Stimulated activated CD4-positive, alpha-beta T cell treated with anti-CD3 and anti-CD28 coated beads, Interleukin-4, amount 100 ng/mL, for 1 hour (primary cell): ENCODE measurements around the gene GPD1L.

Source experiments
- DNase-seq: peaks from one replicate; pipeline ENCODE4 v3.0.0-alpha.2; 2020

The GPD1L gene

DNA sequence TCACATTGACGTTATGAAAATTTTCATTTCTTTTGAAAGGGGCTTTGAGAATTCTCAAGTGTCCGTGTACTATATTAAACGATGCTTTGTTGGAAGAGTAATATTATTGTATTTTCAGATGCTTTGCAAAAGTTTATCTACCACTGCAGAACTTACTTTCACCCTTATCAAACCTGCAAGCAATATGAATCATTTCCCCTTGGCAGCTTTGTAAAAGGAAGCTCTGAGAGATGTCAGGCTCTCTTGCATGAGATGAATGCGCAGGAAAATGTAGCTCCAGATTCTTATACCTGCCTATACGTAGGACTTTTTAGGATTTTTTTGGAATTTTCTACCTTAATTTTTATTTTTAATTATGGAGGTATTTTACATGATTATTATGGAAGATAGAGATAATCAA lies 34.5 kb downstream of the GPD1L start:
- DNase-seq, result no peak

DNA sequence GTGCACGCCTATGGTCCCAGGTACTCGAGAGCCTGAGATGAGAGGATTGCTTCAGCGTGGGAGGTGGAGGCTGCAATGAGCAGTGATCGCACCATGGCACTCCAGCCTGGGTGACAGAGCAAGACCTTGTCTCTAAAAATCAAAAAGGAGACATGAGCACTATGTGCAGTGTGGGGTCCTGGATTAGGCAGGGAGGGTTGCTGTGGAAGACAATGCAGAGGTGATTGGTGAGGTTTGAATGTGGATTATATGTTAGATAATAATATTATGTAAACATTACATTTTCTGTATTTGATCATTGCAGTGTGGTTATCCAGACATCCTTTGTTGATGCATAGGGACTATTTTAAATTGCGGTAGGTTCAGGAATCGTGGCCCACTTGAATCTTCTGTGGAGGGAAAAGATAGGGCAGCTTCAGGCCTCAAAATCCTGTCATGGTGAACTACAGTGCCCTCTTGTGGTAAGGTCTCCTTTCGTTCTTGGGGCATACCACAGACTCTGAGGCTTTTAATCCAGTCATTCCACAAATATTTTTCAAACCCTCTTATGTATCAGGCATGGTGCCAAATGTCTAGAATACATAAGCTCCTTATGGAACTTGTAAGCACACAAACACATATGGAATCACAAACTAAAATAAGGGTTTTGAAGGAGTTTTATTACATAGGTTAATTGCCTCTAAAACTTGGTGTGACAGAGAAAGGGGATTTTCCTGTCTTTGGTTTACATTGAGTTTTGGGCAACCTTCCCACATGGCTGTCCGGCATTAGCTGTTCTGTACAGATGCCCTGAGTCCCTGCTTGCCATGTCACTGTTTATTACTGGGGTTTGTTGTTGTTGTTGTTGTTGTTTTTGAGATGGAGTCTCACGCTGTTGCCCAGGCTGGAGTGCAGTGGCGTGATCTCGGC lies 37.7 kb downstream of the GPD1L start:
- DNase-seq, result peak; percentile 15

GRCh38 chr3:32146746-32147211 lies 40.4 kb downstream of the GPD1L start:
- no peak for DNase-seq

- DNase-seq, result no peak
These were observed 41.1 kb downstream of the GPD1L start for GRCh38 chr3:32147509-32147908.

DNA sequence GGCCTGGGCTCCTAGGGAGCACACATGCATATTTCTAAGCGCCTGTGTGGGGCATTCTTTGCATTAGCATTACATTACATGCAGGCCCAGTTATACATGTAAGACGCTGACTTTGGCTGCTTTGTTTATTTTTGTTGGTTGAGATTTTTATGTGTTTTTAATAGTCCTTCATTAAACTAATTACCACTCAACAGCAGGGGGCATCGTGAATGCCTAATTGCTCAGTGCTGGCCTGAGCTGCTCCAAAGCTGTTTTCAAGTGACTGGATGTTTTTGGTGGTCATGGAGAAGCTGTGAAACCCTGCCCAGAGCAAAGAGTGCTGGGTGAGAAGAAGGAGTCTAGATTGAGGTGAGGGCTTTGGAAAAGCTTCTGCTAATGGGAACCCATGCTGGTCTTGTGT lies 41.5 kb downstream of the GPD1L start:
- no peak for DNase-seq

DNA sequence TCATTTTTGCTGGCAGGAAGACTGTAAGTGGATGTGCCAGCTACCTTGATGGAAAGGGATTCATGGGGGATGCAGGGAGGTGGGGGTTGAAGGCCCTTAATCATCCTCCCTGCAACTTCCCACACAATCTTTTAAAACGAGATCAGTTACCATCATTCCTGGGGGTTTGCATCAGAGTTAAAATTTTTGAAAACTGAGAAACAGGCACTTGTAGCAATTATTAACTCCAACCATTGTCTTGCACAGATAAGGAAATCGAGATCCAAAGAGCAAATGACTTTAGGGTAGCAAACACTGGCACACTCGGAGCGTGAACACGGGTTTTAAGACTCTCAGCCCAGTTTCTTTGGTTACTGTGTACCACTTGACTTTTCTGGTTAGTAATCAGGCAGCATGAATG lies 41.9 kb downstream of the GPD1L start:
- DNase-seq, result no peak

- DNase-seq, result no peak
These were observed 47.2 kb downstream of the GPD1L start for GRCh38 chr3:32153414-32154204.

GRCh38 chr3:32154205-32154579 lies 47.8 kb downstream of the GPD1L start:
- no peak for DNase-seq

DNA sequence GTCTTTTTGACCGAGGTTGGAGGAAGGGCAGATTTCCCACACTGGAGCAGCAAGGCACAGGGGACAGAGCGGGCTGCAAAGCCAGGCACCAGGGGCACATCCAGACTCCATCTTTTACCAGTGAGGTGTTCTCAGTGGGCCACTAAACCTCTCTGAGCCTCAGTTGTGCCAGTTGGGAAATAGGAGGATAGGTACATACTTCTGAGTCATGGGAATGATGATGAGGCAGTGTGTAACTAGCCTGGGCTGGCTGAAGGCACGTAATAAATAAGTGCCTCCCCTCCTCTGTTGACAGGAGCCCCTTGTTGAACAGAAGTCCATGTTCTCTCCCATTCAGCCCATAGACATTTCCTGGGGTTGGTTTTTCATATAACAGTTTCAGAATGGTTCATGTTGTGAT lies 48.7 kb downstream of the GPD1L start:
- DNase-seq, result no peak

DNA sequence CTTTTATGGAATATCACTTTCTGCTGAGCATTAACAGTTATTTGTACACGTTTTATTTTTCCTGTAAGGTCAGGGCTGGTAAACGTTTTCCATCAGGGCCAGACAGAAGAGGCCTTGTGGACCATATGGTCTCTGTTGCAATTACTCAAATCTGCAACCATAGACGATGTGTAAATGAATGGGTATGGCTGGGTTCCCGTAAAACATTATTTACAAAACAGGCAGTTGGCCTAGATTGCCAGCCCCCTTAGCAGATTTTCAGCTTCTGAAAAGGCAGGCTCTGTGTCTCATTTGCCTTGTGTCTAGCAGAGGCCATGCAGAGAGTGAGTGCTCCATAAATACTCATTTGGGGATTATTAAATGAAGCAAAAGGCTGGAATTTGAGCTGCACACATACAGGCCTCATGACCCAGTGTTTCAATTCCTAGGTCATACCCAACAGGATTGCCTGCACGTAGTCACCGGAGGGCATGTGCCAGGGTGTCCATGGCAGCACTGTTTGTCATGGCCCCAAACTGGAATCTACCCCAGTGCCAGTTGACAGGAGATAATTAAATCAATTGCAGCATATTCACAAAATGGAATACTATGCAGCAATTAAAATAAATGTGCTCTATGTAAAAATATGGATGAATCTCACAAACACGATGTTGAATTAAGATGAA lies 51.3 kb downstream of the GPD1L start:
- no peak for DNase-seq

- no peak for DNase-seq
These were observed 54.3 kb downstream of the GPD1L start for GRCh38 chr3:32160706-32161214.

- DNase-seq, result no peak
These were observed 59.0 kb downstream of the GPD1L start for GRCh38 chr3:32165442-32165841.

GRCh38 chr3:32166654-32167053 lies 60.2 kb downstream of the GPD1L start:
- no peak for DNase-seq

DNA sequence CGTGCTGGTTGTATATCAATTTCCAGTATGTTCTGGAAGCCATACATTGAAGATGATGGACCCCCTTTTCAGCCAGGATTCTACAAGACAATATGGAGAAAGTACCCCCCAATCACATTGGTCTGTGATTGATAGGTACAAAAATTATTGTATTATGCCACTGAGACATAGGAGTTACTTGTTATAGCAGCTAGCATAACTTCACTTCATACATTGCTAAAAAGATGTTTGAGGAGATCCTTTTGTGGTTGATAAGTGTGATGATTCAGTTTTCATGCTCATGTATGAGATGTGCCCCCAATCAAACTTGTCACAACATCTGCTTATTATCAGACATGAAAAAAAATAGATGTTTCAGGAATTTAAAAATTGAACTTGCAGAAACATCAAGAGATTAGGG lies 66.0 kb downstream of the GPD1L start:
- DNase-seq, result no peak

GRCh38 chr3:32175607-32176197 lies 69.3 kb downstream of the GPD1L start:
- peak; percentile 45 for DNase-seq

GRCh38 chr3:32176989-32177701 lies 70.7 kb downstream of the GPD1L start:
- peak; percentile 20 for DNase-seq

DNA sequence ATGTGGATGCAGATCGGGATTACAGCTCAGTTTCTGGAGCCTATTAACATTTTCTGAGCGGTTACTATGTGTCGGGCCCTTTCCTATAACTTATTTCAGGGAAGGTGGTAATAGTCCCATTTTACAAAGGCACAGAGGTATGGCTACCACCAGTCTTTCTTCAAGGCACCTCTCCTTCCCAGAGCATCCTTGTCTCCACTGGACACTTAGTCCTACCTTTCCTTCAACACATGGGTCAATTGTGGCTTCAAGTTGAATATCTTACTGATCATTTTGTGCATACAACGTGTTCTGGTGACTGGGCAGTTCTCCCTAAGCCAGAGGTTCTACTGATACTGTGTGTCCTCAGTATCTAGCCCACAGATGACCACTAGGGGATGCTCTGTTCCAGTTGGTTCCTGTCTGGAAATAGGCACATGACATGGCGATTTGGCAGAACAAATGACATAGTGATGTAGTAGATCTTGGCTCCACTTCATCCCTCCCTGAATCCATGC lies 71.3 kb downstream of the GPD1L start:
- DNase-seq, result peak; percentile 28

GRCh38 chr3:32180141-32180784 lies 73.8 kb downstream of the GPD1L start:
- DNase-seq, result no peak

DNA sequence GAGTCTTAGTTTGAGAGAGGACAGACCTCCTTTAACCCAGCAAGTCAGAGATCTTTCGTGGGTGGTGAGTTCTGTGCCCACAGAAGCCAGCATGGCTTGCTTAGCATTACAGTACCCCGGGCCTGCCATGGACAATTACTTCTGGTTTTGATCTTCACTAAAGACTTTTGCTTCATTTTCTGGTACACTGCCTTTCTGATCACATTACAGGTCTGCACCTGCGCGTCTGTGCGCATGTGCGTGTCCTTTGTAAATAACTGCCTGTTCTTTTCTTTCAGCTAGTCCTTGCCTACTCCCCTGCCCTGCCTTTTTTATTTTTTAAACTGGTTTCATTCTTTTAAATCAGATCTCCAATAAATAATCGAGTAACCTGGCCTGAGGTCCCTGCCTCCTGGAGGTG lies 74.9 kb downstream of the GPD1L start:
- no peak for DNase-seq

DNA sequence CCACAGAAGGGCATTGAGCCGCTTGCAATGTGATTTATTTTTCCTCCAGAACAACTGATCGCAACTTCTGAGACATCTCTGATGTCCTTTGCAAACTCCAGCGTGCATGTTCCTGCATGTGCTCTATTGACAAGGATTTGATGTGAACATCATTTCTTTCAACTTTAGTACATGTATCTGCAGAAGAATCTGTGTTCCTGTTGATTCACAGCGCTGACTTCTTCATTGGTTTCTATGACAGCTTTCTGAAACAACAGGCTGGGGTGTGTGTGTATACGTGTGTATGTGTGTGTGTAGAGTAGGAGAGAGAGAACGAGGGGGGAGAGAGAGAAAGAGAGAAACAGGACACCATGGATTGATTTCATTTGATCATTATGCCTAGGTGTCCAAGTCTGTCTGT lies 75.4 kb downstream of the GPD1L start:
- no peak for DNase-seq

- DNase-seq, result no peak
These were observed 77.8 kb downstream of the GPD1L start for GRCh38 chr3:32184187-32184730.
